GM18520 (cell line): ENCODE data around the gene GALNT12.

Source experiments
- ATAC-seq: cut with Tn5 transposase; IDR thresholded peaks from one replicate; pipeline ENCODE4 v1.9.1; 2021; ENCODE audit not compliant: unreplicated experiment

GALNT12 gene

DNA sequence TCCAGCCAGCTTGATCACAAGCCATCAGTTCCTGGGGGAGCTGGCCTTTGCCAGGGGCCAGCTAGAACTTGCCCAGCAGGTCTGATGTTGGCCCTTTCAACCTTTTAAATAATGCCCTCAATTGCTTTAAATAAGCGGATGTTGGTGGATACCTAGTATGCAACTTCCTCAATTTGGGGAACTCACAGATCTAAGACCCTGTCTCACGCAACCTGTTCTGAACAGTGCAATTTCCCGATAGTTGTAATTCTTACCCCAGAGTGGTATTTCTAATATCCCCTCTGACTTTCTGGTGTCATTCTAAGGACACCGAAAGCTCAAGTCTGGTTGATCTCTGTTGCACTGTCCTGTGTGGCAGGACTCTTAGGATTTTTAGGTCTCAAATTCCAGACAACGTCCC, 23.1 kb downstream of the GALNT12 start:
- ATAC-seq, result no peak

DNA sequence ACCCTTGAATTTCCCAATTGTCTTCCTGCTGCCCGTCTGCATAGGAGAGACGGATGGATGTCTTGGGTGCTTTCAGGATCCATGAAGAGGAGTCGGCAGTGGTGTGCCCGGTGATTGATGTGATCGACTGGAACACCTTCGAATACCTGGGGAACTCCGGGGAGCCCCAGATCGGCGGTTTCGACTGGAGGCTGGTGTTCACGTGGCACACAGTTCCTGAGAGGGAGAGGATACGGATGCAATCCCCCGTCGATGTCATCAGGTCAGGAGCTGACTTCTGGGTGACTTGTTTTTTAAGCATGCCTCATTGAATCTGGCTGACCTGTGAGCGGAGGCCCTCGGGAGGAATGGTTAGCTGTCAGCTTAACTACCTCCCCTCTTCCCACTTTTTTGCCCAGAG, 24.2 kb downstream of the GALNT12 start:
- ATAC-seq, result no peak

DNA sequence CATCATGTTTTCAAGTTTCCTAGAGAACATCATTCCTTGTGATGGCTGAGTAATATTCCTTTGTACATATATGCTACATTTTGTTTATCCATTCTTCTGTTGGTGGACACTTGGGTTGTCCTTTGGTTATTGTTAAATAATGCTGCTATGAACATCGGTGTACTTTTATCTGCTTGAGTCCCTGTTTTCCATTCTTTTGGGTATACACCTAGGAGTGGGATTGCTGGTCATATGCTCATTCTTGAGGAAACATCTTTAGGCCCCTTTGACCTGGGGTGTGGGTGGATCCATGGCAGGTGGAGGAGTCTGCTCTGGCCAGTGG, 25.3 kb downstream of the GALNT12 start:
- ATAC-seq, result no peak

DNA sequence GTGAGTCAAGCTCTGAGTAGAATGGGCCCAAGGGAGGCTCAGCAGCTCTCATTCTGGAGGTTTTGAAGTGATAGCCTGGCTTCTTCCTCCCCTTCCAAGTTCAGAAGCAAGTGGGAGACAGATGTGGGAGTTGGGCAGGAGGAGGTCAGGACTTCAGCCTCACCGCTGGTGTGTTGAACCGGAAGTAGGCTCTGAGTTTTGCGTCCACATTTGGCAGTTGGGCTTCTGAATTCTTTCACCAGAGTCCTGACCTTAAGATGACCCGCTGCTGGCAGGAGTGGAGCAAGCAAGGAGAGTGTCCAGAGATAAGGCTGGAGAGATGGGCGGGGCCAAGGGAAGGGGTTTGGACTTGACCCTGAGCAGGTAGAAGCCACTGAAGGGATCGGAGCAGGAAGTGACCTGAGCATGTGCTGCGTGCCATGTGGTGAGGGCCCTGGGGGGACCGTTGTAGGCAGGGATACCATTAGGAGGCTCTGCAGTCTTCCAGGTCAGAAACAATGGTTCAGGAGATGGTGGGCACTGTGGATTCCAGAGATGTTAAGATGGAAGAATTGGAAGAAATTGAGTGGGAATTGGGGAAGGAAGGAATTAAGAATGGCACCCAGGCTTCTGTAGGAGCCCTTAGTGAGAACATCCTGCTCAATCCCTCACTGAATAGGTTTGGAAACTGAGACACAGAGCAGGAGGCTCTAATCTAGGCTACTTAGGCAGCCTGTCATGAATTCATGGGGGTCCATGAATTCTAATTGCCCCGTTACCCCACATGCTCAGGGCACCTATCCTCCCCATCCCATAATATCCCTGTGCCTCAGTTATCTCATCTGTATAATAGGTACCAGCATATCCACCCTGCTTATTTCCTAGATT, 25.9 kb downstream of the GALNT12 start:
- ATAC-seq, result no peak

DNA sequence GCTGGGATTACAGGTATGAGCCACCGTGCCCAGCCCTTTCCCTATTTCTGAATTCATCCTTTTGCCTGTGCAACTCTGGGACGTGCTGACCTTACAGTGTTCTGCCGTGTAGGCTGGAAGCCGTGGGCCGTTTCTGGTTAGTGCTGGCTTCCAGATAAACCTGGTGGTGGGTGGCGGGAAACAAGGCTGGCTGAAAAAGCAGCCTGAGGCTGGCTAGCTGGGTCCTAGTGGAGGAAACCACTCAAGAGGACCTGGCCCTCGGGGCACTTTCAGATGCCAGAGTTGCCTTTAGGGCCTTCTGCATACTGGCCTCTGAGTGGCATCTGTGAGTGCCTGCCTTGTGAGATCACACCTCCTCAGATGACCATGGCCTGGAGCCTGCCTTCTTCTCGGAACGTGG, 26.9 kb downstream of the GALNT12 start:
- ATAC-seq, result no peak

DNA sequence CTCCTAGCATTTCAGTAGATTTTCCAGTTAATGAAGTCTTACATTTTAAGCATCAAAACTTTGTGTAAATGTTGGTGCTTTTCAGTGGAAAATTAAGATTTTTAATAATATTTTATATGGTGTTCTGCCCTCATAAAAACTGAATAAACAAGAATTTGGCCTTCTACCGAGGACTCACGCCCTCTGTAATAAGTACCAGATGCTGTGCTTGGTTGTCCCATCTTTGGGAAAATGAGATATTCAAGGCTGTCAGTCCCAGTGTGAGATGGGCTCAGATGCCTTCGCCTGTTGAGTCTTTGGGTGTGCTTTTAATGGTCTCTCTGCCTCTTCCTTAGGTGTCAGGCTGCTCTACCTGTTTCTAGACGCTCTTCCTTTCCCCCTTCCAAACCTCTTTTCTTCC, 28.7 kb downstream of the GALNT12 start:
- ATAC-seq, result no peak

DNA sequence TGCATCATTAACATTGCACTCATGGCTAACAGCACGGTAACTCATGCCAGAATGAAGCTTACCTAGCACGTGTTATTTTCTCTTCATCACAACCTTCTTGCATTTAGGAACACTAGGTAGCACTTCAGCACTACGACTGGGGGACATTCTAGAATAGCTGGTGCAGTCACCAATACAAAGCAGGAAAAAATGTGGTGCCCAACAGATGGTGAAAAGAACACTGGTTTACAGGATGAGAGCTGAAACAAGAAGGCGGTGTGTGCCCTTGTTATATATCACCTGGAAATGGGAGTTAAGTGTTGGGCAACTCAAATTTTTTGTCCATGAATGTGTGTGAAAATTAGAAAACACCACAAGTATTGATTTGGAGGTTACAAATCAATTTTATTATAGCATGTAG, 30.0 kb downstream of the GALNT12 start:
- ATAC-seq, result no peak

DNA sequence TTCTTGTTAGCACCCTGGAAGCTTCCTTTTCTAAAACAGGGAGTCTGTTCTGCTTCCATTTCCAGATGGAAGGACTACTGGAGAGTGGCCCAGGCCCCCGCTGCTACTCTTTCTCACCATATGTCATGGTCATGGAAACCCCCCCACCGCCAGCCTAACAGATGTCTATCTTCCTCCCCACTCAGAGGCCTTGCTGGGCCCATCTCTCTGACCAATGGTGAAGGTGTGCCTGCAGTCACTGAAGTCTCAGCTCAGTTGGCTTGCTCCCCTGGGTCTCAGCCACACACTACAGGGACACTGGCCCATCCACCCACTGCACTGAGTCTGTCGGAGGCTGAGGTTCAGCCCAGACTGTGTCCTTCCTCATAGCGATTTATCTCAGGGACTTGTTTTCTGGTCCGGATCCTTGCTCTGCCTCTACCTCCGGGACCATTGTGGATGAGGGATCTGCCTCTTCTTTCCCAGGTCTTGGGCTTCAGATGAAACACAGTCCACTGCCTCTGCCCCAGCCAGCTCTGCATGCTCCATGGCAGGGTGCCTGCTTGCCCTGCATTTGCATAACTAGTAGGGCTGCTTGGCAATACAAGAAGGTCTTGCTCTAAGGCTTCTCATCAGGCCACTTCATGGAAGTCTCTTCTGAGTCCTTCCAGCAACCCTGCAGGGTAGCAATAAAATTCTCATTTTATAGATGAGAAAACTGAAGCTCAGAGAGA, 30.8 kb downstream of the GALNT12 start:
- ATAC-seq, result no peak

DNA sequence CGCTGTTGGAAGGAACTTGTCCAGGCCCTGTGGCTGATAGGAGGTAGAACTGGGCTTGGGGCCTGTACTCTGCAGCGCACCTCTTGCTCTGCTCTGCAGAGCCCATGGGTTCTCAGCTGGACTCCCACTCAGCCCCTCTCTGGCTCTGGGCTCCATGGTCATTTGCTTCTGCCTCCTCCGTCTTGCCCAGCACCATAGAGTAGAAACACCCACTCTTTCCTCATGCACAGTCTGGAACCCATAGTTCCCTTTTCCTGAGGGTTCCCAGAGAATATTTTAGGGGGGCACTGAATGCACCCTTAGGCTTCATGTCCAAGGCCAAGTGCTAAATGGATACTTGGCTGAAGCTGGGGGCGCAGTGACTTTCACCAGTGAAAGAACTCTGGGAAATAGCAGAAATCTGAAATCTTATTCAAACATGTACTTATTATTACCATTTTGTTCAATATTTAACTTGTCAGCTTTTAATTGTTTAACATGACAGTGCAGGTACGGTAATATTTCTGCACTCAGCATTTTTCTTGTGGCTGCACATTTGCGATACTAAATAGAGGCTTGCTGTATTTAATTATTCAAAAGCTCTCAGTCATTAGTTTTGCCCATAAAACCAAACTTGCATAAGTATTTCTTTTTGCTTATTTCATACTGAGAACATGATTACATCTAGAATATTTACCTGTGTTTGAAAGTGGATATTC, 31.5 kb downstream of the GALNT12 start:
- no peak for ATAC-seq

DNA sequence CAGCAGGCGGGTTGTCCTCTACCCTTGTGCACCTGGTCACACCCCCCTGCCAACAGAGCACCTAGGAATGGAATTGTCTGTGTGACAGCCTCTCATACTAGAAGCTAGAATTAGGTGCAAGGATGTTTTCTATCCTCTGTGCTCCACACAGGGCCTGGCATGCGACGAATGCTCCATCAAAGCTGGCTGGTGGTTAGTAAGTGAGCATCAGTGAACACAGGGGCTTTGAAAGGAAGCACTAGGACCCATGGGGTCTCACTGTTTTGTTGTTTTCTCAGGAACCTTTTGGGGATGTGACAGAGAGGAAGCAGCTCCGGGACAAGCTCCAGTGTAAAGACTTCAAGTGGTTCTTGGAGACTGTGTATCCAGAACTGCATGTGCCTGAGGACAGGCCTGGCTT, 32.3 kb downstream of the GALNT12 start:
- no peak for ATAC-seq

DNA sequence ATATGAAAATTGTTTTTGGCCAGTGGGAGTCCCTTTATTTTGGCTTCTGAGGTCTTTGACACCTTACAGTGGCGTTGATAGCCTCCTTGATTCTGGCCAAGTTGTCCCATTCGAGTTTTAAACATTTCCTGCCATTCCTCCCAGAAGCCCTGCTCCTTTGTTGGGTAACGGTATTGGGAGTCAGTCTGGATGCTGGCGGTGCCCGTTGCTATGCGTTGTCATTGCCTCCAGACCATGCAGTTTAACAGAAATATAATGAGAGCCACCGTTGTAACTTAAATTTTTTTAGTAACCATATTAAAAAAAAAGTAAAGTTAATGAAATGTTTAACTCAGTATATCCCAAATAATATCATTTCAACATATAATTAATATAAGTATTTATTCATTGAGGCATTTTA, 35.0 kb downstream of the GALNT12 start:
- ATAC-seq, result no peak

DNA sequence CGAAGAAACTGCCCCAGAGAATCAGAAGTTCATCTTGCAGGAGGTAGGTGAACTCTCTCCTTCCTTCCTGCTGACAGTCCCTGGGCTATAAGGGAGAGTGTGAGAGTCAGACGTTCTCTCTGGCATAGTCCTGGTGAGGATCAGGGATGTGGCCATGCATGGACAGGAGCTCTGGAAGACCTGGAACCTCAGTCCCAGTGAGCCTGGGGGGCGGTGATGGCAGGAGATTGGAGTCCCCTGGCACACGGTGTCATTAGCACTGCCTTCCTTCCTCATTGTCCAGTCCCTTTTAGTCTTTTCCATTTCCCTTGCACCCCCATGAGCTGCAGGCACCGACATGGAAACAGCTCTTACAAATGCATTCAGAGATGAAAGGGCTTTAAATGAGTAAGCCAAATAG, 38.6 kb downstream of the GALNT12 start:
- ATAC-seq, result no peak

DNA sequence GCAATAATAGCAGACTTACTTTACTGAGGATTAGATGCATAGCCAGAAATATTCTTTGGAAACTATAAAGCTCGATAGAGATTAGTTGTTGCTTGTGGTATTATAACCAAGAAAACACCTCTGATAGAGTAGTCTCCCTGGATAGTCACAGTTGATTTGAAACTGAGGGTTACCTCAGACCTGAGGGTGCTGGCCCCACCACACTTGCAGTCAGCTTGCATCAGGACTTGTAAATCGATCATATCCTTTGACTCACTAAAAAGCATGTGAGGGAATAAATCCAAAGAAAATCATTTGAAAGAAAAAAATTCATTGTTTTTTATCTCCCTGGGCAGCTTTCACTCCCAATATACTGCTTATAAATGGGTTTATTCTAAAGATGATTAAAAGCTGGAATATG, 39.4 kb downstream of the GALNT12 start:
- ATAC-seq, result no peak

DNA sequence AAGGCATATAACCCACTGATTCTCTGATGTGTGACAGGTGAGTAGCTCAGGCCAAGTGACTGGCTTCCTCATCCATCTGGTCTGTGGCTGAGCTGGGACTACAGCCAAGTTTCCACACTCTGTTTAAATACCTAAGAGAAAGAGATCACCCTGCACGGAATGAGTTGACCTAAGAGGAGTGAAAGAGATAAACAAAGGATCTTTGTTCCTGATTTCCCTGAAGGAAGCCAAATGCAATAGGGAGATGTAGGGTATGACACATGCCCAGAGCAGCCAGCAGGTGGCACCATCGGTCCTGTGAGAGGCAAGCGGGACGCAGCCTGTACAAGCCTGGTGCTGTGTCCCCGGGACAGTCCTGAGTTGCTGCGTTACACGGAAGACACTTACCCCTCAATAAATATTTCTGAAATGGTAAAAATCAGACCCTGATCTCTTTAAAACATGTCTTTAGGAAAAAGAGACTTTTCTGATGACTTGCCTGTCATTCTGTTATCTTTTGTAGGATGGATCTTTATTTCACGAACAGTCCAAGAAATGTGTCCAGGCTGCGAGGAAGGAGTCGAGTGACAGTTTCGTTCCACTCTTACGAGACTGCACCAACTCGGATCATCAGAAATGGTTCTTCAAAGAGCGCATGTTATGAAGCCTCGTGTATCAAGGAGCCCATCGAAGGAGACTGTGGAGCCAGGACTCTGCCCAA, 41.1 kb downstream of the GALNT12 start:
- ATAC-seq, result peak; percentile 67

DNA sequence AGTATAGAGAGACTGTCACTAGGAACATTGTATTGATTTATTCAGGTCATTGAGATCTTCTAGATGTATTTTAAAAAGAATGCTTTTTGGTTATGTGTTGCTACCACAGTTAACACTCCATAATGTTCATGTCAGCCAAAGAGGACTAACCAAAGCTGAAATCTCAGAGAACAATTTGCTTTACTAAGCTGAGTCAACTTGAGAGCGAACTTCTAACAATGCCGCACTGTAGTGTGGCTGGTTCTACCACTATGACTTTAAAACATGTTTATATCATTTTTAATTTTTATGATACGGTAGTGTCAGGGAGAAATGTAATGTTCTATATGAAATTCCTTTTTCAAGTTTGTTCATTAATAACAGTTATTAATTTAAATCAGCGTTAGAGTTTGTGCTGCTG, 42.1 kb downstream of the GALNT12 start:
- no peak for ATAC-seq

DNA sequence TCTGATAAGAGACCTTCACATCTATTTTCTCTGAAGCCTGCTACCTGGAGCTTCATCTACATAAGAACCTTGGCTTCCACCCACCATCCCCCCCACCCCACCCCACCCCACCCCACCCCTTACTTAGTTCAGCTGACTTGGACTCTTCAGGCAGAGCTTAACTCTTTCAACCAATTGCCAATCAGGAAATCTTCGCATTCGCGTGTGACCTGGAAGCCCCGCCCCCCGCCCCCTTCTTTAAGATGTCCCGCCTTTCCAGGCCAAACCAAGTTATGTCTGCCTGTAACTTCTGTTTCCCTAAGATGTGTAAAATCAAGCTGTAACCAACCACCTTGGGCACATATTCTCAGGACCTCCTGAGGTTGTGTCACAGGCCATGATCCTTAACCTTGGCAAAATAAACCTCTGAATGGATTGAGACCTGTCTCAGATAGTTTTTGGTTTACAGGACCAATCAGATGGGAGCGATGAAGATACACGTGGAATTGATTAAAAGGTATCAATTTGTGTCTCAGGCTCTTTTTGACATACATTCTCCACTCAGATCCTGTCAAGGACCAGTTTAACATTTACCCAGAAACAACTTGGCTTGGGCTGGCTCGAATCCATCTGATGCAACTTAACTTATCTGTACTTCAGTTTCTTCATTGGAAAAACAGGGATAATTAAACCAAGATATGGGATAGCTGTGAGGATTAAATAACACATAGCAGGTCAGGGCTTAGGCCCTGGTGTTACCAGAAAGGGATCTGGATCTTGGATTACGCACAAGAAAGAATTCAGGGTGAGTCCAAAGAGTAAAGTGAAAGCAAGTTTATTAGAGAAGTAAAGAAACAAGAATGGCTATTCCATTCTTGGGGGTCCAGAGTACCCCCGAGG, 43.6 kb downstream of the GALNT12 start:
- ATAC-seq, result no peak

DNA sequence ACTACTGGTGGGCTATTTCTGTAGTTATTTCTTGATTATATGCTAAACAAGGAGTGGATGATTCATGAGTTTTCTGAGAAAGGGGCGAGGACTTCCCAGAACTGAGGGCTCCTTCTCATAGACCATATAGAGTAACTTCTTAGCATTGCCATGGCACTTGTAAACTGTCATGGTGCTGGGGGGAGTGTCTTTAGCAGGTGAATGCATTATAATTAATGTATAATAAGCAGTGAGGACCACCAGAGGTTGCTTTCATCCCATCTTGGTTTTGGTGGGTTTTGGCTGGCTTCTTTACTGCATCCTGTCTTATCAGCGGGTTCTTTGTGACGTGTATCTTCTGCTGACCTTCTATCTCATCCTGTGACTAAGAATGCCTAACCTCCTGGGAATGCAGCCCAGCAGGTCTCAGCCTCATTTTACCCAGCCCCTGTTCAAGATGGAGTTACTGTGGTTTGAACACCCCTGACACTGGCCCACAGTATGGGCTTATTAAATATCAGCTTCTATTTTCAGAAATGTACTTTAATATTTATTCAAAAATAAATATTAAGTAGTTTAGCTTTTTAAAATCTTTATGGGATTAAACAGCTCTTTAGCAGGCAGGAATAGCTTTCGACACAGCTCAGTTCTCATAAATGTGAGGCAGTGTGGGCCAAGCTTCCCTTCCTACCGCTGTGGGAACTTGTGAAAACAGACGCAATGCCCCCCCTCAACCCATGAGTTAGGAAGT, 44.4 kb downstream of the GALNT12 start:
- no peak for ATAC-seq

DNA sequence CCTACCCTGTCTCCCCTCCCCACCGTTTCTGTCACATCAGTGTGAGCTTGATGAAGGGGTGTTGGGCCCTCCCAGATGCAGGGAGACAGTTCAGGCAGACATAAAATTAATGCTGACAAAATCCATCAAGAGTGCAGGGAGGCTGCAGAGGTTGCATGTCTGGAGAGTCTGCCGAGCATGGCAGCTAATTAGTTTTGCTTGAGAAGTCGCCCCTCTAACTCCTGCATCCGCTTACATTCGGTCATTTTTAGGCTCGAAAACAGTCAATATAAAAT, 44.9 kb downstream of the GALNT12 start:
- ATAC-seq, result no peak

DNA sequence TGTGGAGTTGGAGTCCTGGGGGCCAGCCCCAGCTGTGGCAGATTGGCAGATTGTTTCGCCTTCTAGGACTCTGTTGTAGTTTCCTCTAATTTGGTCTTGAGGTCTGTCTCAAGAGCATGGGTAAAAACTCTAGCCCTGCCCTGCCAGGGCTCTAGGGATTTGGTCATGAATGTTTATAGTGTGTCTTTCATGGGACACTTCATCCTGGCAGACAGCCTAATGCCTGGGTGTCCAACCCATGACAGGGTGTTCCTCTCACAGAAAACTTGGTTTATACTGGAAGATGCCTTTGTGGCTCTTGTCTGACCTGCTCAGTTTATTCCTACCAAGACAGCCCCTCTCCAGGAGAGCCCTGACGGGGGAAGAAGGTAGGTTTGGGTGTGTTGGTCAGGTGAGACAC, 45.5 kb downstream of the GALNT12 start:
- no peak for ATAC-seq

DNA sequence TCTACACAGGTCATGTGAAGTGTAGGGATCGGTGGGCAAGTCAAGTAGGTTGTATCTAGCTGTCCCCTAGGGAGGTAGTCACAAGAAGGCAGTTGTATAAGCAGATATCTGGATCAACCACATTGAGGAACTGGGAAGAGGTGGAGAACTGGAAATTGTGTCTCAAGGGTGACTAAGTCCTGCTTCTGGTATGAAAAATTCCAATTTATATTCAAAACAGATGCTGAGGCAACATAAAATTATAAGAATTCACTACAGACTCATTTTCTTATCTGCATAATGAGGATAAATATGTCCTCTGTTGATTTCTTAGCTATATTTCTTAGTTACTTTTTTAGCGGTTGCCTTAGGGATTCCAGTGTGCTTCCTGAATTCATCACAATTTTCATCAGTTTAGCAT, 46.8 kb downstream of the GALNT12 start:
- ATAC-seq, result no peak
